ENCODE measurements around the gene ELMOD2.

ELMOD2 gene

GRCh38 chr4:140581078-140581477 is 57.1 kb downstream of the ELMOD2 start:
- no peak for DNase-seq (ENCODE audit: low read depth)

- DNase-seq (ENCODE audit: low read depth), result no peak
Measured at GRCh38 chr4:140584439-140584838, 60.5 kb downstream of the ELMOD2 start.

- DNase-seq (ENCODE audit: low read depth), result no peak
Measured at GRCh38 chr4:140595065-140595464, 71.1 kb downstream of the ELMOD2 start.

- DNase-seq (ENCODE audit: low read depth), result no peak
Measured at GRCh38 chr4:140600408-140600807, 76.4 kb downstream of the ELMOD2 start.

GRCh38 chr4:140602714-140603113 is 78.7 kb downstream of the ELMOD2 start:
- DNase-seq (ENCODE audit: low read depth), result no peak

- no peak for DNase-seq (ENCODE audit: low read depth)
Measured at GRCh38 chr4:140603286-140603685, 79.3 kb downstream of the ELMOD2 start.
